Stimulated activated CD4-positive, alpha-beta T cell treated with anti-CD3 and anti-CD28 coated beads, Interleukin-1b, Interleukin-23, amount 100 ng/mL, for 4 hours (primary cell): ENCODE measurements around the gene NPB.
A peak's percentile ranks its signal among the peaks of the same experiment; 100 is the strongest.

Source experiments
- DNase-seq, 2 donors: peaks; one replicate each; pipeline ENCODE4 v3.0.0-alpha.2; 2020; ENCODE audit warnings: low read depth in 2 of 2

NPB gene

GRCh38 chr17:81925860-81926450 is 23.9 kb downstream of the NPB start:
- DNase-seq, result no peak

- peak; percentile 41 to 67 for DNase-seq
Measured at GRCh38 chr17:81926451-81927151, 24.6 kb downstream of the NPB start.

GRCh38 chr17:81927152-81927652 is 25.2 kb downstream of the NPB start:
- peak in 1 of 2 donors; percentile 42 for DNase-seq

- peak; percentile 84 to 87 for DNase-seq
Measured at GRCh38 chr17:81927653-81928543, 25.9 kb downstream of the NPB start, which contains the start of gene MAFG. Gene MAFG (minus strand): TSS chr17:81927735. CDS start chr17:81923185, 4,550 bp downstream.

GRCh38 chr17:81928544-81929252 is 26.7 kb downstream of the NPB start:
- no peak for DNase-seq

- no peak for DNase-seq
Measured at GRCh38 chr17:81929253-81930141, 27.5 kb downstream of the NPB start.

GRCh38 chr17:81930142-81931125 is 28.4 kb downstream of the NPB start:
- DNase-seq, result no peak

GRCh38 chr17:81931189-81931556 is 29.1 kb downstream of the NPB start:
- no peak for DNase-seq

- DNase-seq, result no peak
Measured at GRCh38 chr17:81931557-81932332, 29.7 kb downstream of the NPB start.

GRCh38 chr17:81932333-81932983 is 30.4 kb downstream of the NPB start:
- DNase-seq, result no peak

- no peak for DNase-seq
Measured at GRCh38 chr17:81933178-81933699, 31.2 kb downstream of the NPB start.

- DNase-seq, result no peak
Measured at GRCh38 chr17:81934098-81934757, 32.2 kb downstream of the NPB start.

GRCh38 chr17:81934850-81935708 is 33.0 kb downstream of the NPB start:
- no peak for DNase-seq

GRCh38 chr17:81935709-81936084 is 33.7 kb downstream of the NPB start:
- no peak for DNase-seq

- DNase-seq, result no peak
Measured at GRCh38 chr17:81939218-81939617, 37.2 kb downstream of the NPB start.

- no peak for DNase-seq
Measured at GRCh38 chr17:81939881-81940385, 37.9 kb downstream of the NPB start.
